GM12878 (cell line): ENCODE results near the gene ADPRHL1. TPM values are rescaled to one million over a fixed set of nuclear protein-coding genes. Genes with fewer than 3 reads are reported as not detected.

Experiments used
- ATAC-seq: fragments of 200-7000 bp; cut with Tn5 transposase; 3 replicates; pipeline ENCODE4 v1.9.1; 2020; ENCODE audit warnings: mild to moderate bottlenecking, moderate library complexity
- BruUV-seq: library from RNA; stranded (reverse); fragments of 400-500 nt; replicated peaks from 2 replicates; lab custom pipeline; 2021; lab: Mats Ljungman, UMichigan
- CTCF ChIA-PET: fragments of 300-600 bp; sonication (Branson Sonifier 250); formaldehyde crosslinking; extraction: SDS; loops from one replicate; lab custom pipeline; 2021; ENCODE audit warnings: inconsistent platforms; lab: Yijun Ruan, JAX
- POLR2A ChIA-PET: fragments of 350-600 bp; formaldehyde crosslinking; extraction: SDS; loops from one replicate; lab custom pipeline; 2021; ENCODE audit warnings: inconsistent platforms; lab: Charles Lee
- RAD21 ChIA-PET: fragments of 300-600 bp; sonication (Branson Sonifier 250); formaldehyde crosslinking; loops from one replicate; lab custom pipeline; 2023; ENCODE audit warnings: antibody characterized with exemption; ENCODE audit not compliant: unreplicated experiment; lab: Charles Lee
- SMC1A ChIA-PET: fragments of 300-600 bp; sonication (Branson Sonifier 250); formaldehyde crosslinking; loops from one replicate; lab custom pipeline; 2023; ENCODE audit not compliant: unreplicated experiment, uncharacterized antibody; lab: Charles Lee
- DNase-seq: peaks from one replicate; pipeline ENCODE4 v3.0.0-alpha.2; 2011; ENCODE audit warnings: low read depth, low spot score
- FAIRE-seq: peaks from 3 replicates; lab custom pipeline; 2011; peaks lifted over from hg19 to GRCh38; lab: Jason Lieb, UNC
- H2AFZ ChIP-seq: 2 replicates; pipeline ENCODE4 v1.6.0; 2011; ENCODE audit warnings: low read depth, low read length, control low read depth; ENCODE audit not compliant: control insufficient read depth
- H3K27ac ChIP-seq: 2 replicates; pipeline ENCODE4 v1.5.1; 2011; ENCODE audit warnings: control low read depth; ENCODE audit not compliant: control insufficient read depth, insufficient read depth
- H3K27me3 ChIP-seq, 2 experiments: replicated peaks in 1 of 2; 2 replicates each; pipeline versions ENCODE4 v1.6.0 to v1.6.1; 2011; ENCODE audit warnings: low read length in 1 of 2; ENCODE audit not compliant: control insufficient read depth in 2 of 2, insufficient read depth in 2 of 2
- H3K36me3 ChIP-seq, 2 experiments: 2 replicates each; pipeline ENCODE4 v1.5.1; 2011; ENCODE audit warnings: low read length in 1 of 2; ENCODE audit not compliant: control insufficient read depth in 2 of 2, insufficient read depth in 2 of 2
- H3K4me1 ChIP-seq: 2 replicates; pipeline ENCODE4 v1.6.1; 2011; ENCODE audit warnings: mild to moderate bottlenecking, low read length, moderate library complexity, mixed read lengths; ENCODE audit not compliant: control insufficient read depth, insufficient read depth
- H3K4me2 ChIP-seq: 2 replicates; pipeline ENCODE4 v1.6.0; 2011; ENCODE audit warnings: control low read depth; ENCODE audit not compliant: control insufficient read depth, insufficient read depth
- H3K4me3 ChIP-seq: fragments of 200-600 bp; sonication (generic); 2 replicates; pipeline ENCODE4 v1.5.1; 2016
- H3K79me2 ChIP-seq: 2 replicates; pipeline ENCODE4 v1.6.0; 2011; ENCODE audit warnings: low read length; ENCODE audit not compliant: control insufficient read depth, insufficient read depth
- H3K9ac ChIP-seq: 2 replicates; pipeline ENCODE4 v1.8.0; 2011; ENCODE audit warnings: low read length, control low read depth, mixed read lengths; ENCODE audit not compliant: control insufficient read depth, insufficient read depth
- H3K9me3 ChIP-seq: replicated peaks from 3 replicates; pipeline ENCODE4 v1.5.1; 2011; ENCODE audit warnings: mild to moderate bottlenecking, low read length; ENCODE audit not compliant: control insufficient read depth, insufficient read depth
- H4K20me1 ChIP-seq: 2 replicates; pipeline ENCODE4 v1.6.0; 2011; ENCODE audit not compliant: control insufficient read depth, insufficient read depth
- BHLHE40 ChIP-seq, 2 experiments: fragments of 450-650 bp in 1 of 2; IDR thresholded peaks; 2 replicates each; pipeline ENCODE4 v1.6.1; 2011 to 2017; ENCODE audit warnings: low read depth in 2 of 2, borderline replicate concordance in 1 of 2, improper control_type of control experiment in 1 of 2, low read length in 1 of 2, mild to moderate bottlenecking in 1 of 2
- BMI1 ChIP-seq: fragments of 450-650 bp; IDR thresholded peaks from 2 replicates; pipeline ENCODE4 v1.6.1; 2016; ENCODE audit warnings: mild to moderate bottlenecking, moderate library complexity, borderline replicate concordance
- CHD1 ChIP-seq: IDR thresholded peaks from 2 replicates; pipeline ENCODE4 v1.6.1; 2012; ENCODE audit warnings: low read depth, low read length, improper control_type of control experiment
- E2F8 ChIP-seq: fragments of 450-650 bp; IDR thresholded peaks from 2 replicates; pipeline ENCODE4 v1.6.1; 2018; ENCODE audit warnings: mild to moderate bottlenecking, low read depth, moderate library complexity; ENCODE audit not compliant: partially characterized antibody
- E4F1 ChIP-seq: fragments of 450-650 bp; IDR thresholded peaks from 2 replicates; pipeline ENCODE4 v1.6.1; 2018; ENCODE audit warnings: borderline replicate concordance, mild to moderate bottlenecking; ENCODE audit not compliant: partially characterized antibody
- HDAC6 ChIP-seq: fragments of 200-600 bp; sonication (generic); IDR thresholded peaks from one replicate; pipeline ENCODE4 v1.8.0; 2017; ENCODE audit warnings: antibody characterized with exemption; ENCODE audit not compliant: unreplicated experiment
- IRF4 ChIP-seq: IDR thresholded peaks from 2 replicates; pipeline ENCODE4 v1.6.1; 2011; ENCODE audit warnings: low read depth, low read length
- NKRF ChIP-seq: fragments of 450-650 bp; conservative IDR thresholded peaks from 2 replicates; pipeline ENCODE4 v1.6.1; 2017; ENCODE audit warnings: mild to moderate bottlenecking, moderate library complexity
- SIN3A ChIP-seq: IDR thresholded peaks from 2 replicates; pipeline ENCODE4 v1.6.1; 2012; ENCODE audit warnings: low read depth, low read length, improper control_type of control experiment
- TBL1XR1 ChIP-seq: IDR thresholded peaks from 2 replicates; pipeline ENCODE4 v1.6.1; 2012; ENCODE audit warnings: low read depth, low read length, improper control_type of control experiment
- WRNIP1 ChIP-seq: IDR thresholded peaks from 2 replicates; pipeline ENCODE4 v1.6.1; 2011; ENCODE audit warnings: low read depth, low read length, improper control_type of control experiment, borderline replicate concordance
- ZBTB4 ChIP-seq: fragments of 450-650 bp; formaldehyde crosslinking; IDR thresholded peaks from 2 replicates; pipeline ENCODE4 v1.4.0; 2022; ENCODE audit warnings: mild to moderate bottlenecking, moderate library complexity
- WGBS: methylation state at CpG from one replicate; pipeline ENCODE4 v1.1.6; 2016; ENCODE audit warnings: low lambda C conversion rate; ENCODE audit not compliant: insufficient replicate concordance, insufficient coverage; ENCODE audit errors: missing lambda C conversion rate; 5-methylcytosine and 5-hydroxymethylcytosine counted together
- in situ Hi-C: fragments of 300-500 bp; cut with MboI; formaldehyde crosslinking; loops from 9 replicates; pipeline ENCODE4 v1.14.3; 2018; ENCODE audit warnings: mixed read lengths
- intact Hi-C: fragments of 100-400 bp; cut with micrococcal nuclease; formaldehyde crosslinking; loops from one replicate; pipeline ENCODE4 v1.14.2; 2022; ENCODE audit not compliant: unreplicated experiment
- polyA plus RNA-seq, 11 experiments: library from polyadenylated mRNA; depleted of rRNA in 4 of 11; unstranded in 6 of 11; stranded (reverse) in 5 of 11; fragments of >200 nt; fragmentation: Nextera tagmentation in 4 of 11; fragmentation: Illumina TruSeq in 1 of 11; extraction: Ambion mirVana in 4 of 11; extraction: Trizol in 1 of 11; gene quantifications; 1 replicate in 1 of 11; 2 replicates in 10 of 11; pipeline versions ENCODE4 v1.2.1 to v1.2.3, GENCODE V29; 2011 to 2016; ENCODE audit warnings: inconsistent platforms in 2 of 11, missing spikeins in 2 of 11, low read depth in 1 of 11
- total RNA-seq, 4 experiments: library from RNA; depleted of rRNA in 3 of 4; stranded (reverse); fragments of >200 nt in 3 of 4; fragmentation: Illumina TruSeq in 1 of 4; extraction: Trizol in 1 of 4; gene quantifications; 2 replicates each; pipeline versions ENCODE4 v1.2.1 to v1.2.3, GENCODE V29; 2013 to 2021

The ADPRHL1 gene
- total and polyA plus RNA-seq, 10 of the 15 experiments (the other 5 are each of a cell fraction or from before 2014, with no cell fraction given), result 0.05 to 1.9 (median 1.0) TPM

GRCh38 chr13:113426591-113426986 is 26.7 kb downstream of the ADPRHL1 start:
- RAD21 ChIA-PET, result no interaction called here
- TF ChIP-seq SIN3A, result no peak
- no peak for TF ChIP-seq BHLHE40 (IDR thresholded peaks at IDR 0.05; ENCODE audit: borderline replicate concordance in 1 of 2, low read depth in 2 of 2, low read length in 1 of 2)
- TF ChIP-seq BMI1, result no peak
- no peak for TF ChIP-seq E4F1
- no peak for TF ChIP-seq E2F8
- TF ChIP-seq CHD1, result no peak
- no peak for TF ChIP-seq IRF4
- TF ChIP-seq NKRF, result no peak
- TF ChIP-seq HDAC6, result no peak
- TF ChIP-seq WRNIP1, result no peak
- TF ChIP-seq TBL1XR1, result no peak
- no peak for TF ChIP-seq ZBTB4 (CRISPR knock-in tag)

More at GRCh38 chr13:113426591-113426986, 26.7 kb downstream of the ADPRHL1 start:
- H3K27me3 ChIP-seq, result no peaks in the 10 kb centered on the region
- no peak overlapping the region for H3K4me2 ChIP-seq
- DNase-seq (no peak), ATAC-seq (no peak), FAIRE-seq (no peak)
- no peaks in the 10 kb centered on the region for H3K79me2 ChIP-seq
- no peaks in the 10 kb centered on the region for H4K20me1 ChIP-seq
- POLR2A ChIA-PET, result no interaction called here
- H3K9ac ChIP-seq, result no peak overlapping the region
- no peaks in the 10 kb centered on the region for H3K36me3 ChIP-seq
- 55% methylated on average over 15 of the region's 15 CpGs for WGBS
- H3K9me3 ChIP-seq, result no peaks in the 10 kb centered on the region
- H3K27ac ChIP-seq, result no peak overlapping the region
- intact Hi-C loops (no loop called here), in situ Hi-C loops (no loop called here)
- H3K4me1 ChIP-seq, result no peaks in the 10 kb centered on the region
- H3K4me3 ChIP-seq, result no peak overlapping the region
- CTCF ChIA-PET, result no interaction called here
- no TSS peak for BruUV-seq
- SMC1A ChIA-PET, result no interaction called here
- H2AFZ ChIP-seq, result no peak overlapping the region
